CD4-positive, alpha-beta T cell treated with Interleukin-15 for 4 hours (primary cell): ENCODE data around the gene LNPEP.

Source experiments
- DNase-seq: peaks from one replicate; pipeline ENCODE4 v3.0.0-alpha.2; 2020; ENCODE audit warnings: low spot score

The LNPEP gene

DNA sequence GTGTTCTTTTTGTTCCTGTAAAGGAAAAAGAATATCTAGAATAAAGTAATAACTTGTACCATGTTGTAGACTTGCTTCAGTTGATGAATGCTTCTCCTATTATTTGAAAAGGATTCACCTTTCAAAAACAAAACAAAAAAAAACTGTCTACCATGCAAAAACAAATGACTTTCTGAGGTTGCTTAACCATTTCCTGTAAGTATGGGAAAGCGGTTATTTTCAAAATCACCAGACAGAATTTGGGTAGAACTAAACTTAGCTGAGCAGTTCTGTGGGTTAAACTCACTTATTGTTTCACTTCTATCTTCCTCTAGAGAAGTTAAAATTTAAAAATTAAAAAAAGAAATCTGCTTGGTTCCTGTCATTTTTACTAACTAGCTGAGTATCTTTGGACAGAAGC is 25.2 kb downstream of the LNPEP start:
- DNase-seq = peak; percentile 68

DNA sequence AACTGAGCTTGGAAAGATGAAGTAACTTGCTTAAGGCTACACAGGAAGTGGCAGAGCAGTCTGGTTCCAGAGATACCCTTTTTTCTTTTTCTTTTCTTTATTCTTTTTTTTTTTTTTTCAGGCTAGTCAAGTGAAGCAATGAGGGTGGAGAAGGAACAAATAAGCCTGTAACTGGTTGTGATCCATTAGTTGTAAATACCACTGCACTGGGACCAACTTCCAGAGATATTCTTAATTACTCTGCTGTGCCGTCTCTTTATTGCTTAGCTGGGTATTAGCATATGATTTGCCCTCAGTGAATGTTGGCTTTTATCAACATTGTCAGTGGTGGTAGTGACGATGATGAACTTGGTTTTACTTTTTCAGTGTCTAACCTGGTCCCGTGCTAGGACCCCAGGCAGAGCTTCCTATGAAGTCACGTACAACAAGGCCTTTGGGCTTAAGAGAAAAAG is 26.7 kb downstream of the LNPEP start:
- no peak for DNase-seq

DNA sequence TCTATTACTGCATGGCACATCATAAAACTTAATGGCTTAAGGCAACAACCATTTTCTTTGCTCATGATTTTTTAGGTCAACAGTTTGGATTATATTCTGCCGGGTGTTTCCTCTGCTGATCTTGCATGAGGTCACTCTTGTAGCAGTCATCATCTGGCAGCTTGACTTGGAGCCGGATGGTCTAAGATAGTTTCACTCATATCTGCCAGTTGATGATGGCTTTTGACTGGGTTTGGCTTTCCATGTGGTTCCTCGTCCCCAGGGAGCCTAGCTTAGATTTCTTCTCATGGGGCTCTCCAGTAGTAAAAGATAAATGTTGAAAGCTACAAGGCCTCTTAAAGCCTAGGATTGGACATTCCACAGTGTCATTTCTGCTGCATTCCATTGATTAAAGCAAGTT is 27.4 kb downstream of the LNPEP start:
- peak; percentile 40 for DNase-seq

DNA sequence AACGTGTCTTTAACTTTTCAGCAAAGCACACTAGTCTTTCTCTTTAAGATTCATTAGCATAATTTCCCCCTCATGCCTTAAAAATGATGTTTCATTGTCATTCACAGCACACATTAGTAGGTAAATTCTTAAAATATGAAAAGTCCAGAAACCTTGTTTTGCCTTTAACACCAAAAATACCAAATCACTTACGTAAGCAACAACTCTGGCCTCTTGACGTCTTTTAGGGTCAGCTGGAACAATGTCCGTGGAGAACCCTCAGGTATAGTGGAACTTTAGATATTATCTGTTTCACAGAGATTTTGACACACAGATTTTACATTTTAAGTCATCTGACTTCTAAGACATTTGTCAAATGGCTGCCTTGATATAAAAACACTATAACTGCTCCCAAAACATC is 30.9 kb downstream of the LNPEP start:
- DNase-seq = no peak

DNA sequence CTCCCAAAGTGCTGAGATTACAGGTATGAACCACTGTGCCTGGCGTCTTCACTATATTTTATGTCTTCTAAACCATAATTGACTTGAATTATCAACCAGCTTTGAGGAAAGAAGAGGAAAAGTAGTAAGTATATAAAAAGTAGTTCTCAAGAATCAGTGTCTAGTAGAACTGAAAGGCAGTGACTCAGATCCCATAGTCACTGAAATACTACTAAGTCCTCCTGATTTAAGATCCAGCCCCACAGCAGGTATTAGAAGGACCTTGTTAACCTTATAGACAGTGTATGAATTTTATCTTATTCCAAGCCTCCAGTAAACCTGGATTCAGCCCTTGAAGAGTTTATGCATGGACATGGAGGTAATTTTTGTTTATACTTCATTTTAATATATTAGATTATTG is 31.5 kb downstream of the LNPEP start:
- no peak for DNase-seq

DNA sequence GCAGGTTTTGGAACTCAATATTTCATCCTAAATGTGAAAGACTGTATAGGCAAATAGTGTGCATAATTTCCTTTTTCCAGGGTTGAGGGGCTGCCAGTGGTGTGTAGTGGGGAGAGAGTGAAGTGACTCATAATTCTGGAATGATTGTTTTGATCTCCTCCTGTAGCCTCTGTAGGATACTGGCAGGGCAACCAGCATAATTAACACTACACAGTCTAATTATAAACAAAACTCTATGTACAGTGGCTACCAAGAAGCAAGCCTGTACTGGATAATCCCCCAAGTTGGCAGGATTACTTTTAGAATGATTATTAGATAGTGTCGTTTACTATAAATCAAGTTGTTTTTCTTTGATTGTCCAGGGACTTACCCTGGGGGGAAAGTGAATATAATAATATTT is 32.2 kb downstream of the LNPEP start:
- no peak for DNase-seq

DNA sequence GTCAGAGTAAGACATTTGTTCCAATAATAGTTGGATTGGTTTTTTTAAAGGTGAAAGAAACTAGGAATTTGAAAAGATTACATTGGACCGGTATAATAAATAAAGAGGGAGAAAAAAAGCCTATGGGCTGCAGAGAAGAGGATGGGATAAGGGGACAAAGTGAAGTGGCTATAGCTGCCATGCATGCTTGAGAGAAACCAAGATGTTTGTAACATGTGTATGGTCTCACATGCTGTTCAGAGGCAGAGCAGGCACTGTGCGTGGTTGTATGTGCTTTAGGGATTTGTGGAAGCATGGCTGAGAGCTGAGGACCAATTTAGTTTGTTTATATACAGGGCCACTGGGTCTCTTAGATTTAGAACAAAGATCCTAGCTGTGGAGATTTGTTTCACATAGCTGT is 32.7 kb downstream of the LNPEP start:
- DNase-seq = no peak

DNA sequence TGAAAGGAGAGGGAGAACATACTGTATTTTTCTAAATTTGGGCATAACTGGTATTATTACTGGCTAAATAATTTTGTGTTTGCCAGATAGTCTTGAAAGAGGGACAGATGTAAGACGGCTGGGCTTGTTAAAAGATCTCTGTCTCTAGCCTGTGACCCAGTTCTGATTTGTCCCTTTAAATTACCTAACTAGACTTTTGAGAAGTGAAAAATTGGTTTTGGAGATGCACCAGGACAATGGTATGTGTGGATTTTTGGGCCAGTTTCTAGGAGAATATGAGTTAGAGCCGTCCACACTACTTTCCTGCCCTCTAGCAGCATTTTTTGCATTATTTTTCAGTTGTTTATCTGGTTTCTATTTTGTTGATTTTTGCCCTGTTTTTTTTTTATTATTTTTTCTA is 33.5 kb downstream of the LNPEP start:
- no peak for DNase-seq

DNA sequence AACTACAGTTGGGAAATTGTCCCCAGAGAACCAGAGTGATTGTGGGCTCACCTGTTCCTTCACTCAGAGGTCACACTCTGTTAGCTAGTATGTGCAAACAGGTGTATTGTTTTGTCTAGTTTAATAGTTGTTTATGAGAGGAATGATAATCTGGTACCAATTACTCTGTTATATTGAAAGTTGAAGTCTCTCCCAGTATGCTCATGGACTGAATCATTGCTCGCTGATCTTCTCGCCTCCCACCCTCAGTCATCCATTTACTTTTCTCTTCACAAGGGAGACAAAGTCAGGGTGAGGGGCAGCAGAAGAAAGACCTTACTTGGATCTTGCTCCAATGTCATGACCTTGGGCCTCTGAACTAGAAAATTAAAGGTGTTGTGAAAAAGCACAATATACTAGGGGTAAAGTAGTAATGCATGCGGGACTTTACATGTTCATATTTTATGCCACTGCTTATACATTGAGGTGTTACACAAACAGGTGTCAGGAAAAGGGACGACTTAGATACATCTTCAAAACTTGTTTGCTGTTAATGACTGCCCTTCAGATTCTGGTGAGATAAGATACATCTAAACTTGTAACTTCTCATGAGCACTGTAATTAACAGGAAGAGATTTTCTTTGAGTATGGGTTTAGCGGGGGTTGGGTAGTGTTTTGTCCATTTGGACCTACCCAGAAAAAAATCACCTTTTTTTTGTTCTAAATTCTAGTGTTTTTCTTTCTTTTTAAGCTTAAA is 36.9 kb downstream of the LNPEP start:
- no peak for DNase-seq

DNA sequence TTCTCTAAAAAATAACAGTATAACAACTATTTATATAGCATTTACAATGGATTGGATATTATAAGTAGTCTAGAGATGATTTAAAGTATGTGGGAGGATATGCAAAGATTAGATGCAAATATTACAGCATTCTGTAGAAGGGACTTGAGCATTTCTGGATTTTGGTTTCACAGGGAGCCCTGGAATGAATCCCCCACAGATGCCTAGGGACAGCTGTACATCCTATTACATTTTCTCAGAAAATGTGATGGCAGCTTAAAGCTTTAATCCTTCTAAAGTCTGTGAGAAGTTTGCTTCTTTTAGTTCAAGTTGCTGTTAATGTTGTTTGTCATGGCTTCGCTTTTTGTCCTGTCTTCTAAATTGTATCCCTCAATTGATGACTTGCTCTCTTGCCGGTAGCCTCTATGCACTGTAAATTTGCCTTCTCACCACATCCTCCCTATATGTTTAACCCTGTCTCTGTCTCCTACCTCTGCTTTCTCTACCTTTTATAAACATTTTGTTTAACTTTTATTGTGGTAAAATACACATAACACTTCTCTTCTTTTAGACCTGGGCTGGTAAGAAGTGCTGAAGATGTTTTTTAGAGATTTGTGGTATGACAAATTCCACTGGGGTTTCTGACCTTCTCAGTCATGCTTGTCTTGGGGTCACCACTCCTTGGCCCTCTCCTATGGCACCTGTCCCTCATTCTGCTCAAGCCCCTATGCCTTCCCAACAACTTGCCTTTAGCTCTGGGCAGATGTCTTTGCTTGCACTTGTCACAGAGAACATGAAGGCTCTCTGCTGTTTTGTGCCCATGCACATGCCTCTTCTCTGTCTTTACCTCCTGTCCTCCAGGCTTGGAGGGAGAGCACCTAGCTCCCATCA is 37.9 kb downstream of the LNPEP start:
- no peak for DNase-seq

DNA sequence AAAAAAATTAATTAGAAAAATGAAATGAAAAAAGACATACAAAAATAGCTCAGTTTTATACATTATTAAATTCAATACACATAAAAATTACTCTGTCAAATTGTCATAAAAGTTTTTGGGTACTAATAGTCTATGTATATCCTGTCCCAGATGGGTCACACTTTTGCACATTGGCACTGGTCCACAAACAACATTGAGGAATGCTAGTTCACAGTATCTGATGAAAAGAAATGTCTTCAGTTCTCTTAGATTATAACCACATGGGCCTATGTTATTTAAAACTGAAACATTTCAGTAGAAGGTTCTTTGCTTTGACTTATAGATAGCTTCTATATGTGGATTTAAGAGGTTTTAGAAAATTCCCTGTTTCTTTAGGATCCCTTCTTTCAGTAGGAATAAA is 39.8 kb downstream of the LNPEP start:
- DNase-seq = no peak

DNA sequence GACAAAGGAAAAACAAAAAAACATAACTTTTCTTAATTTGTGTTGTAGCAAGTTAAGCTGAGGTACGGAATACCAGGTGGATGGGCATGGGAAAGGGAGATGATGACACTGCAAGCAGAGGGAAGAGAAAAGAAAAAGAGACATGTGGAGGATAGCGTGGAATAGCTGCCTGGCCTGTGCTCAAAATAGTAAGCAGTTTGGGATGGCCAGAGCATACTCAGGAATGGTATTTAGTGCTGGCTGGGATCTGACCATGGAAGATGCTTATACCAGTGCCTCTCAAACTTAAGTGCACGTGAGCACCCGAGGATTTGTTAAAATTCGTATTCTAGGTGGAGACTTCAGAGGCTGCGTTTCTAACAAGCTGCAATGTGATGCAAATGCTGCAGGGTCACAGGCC is 41.3 kb downstream of the LNPEP start:
- DNase-seq = no peak

DNA sequence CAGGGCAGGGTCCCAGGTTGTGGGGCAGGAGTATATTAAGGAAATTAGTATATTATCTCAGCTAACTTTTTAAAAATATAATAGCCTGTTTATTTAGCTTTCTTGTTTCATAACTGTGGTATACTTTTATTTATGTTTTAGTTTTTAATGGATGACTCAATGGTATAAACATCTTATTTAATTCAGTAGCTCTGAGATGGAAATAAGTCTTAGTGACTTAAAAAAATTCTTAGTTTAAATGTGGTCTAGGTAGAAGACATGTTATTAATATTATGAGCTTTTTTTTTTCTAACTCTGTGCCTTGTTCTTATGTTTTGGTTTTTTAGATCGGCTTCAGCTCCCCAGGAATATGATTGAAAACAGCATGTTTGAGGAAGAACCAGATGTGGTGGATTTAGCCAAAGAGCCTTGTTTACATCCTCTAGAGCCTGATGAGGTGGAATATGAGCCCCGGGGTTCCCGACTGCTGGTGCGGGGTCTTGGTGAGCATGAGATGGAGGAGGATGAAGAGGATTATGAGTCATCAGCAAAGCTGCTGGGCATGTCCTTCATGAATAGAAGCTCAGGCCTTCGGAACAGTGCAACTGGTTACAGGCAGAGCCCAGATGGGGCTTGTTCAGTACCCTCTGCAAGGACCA is 43.1 kb downstream of the LNPEP start:
- DNase-seq = no peak

DNA sequence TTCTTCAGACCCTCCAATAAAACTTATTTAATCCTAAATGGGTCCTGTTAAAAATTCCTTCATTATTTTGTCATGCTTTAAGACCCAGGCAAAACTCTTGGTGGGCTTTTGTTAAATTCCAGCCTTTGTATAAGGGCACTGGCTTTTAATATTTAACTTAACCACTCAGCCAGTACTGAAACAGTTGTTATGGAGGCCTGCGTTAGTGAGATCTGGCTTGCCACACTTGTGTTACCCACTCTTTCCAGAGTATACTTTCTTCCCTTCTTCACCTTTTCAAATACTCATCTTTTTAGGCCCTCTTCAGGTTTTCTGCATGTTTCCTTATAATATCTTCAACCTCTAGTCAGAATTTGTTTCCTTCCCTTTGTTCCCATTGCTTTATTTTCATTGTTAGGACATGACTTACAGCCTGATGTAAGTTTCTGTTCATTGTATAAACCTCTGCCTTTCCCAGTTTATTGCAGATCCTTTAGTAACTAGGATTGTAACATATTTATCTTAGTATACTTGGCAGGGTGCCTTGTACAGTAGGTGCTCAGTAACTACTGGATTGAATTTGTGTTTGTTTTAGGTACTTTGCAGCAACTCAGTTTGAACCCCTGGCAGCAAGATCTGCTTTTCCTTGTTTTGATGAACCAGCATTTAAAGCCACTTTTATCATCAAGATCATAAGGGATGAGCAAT is 48.8 kb downstream of the LNPEP start:
- no peak for DNase-seq

DNA sequence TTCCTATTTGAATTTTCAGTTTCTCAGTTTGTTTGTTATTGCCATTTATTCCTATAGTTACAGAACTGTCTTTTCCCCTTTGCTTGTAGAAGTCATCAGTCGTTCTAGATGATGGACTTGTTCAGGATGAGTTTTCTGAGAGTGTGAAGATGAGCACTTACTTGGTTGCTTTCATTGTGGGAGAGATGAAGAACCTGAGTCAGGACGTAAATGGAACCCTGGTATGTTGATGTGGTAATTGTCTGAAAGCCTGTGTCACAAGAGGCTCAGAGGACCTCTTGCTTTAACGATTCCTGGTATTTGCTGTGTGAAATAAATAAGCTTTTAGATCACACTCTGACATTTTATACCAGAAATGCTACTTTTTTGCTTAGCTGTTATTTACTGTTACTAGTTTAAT is 50.6 kb downstream of the LNPEP start:
- DNase-seq = no peak

DNA sequence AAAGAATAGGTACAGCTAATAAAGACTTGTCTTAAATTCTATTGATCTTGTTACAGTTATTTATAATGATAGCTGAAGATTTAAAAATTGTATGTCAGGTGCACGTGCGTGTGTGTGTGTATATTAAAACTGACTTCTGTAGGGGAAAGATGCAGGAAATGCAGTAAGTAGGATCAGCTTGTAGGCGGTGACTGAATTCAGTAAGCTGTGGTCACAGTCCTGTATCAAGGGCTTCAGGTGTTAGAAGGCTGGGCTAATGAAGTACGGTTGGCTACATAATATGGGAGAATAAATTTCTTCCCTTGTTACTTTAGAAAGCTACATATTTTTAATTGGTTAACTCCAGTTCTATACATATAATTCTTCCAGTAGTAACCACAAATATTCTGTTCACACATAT is 54.2 kb downstream of the LNPEP start:
- no peak for DNase-seq

DNA sequence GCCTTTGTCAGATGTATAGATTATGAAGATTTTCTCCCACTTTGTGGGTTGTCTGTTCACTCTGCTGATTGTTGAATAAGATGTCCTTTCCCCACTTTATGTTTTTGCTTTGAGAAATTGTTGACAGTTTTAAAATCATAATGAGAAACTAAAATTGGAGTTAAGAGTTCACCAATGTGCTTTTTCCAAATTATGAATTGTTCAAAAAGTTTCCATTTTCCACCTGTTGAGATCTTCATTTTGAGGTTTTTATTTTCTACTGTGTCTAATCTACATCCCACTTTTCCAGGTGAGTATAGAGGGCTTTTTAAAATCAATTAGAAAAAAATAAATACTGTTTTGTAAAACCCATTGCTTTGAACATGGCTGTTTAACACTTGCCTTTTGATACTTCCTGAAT is 55.8 kb downstream of the LNPEP start:
- DNase-seq = no peak

DNA sequence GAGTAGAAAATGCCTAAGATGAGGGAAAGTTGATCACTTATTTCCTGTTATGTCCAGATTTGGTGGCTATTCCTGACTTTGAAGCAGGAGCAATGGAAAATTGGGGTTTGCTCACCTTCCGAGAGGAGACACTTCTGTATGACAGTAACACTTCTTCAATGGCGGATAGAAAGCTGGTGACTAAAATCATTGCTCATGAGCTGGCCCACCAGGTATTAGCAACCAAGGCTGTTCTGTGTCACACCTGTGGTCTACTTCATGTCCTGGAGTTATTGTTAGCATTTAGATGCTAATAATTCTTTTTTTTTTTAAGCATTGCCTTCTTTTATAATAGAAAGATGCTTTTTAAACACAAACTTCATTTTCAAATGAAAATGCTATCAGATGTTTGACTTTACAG is 57.9 kb downstream of the LNPEP start:
- DNase-seq = no peak

DNA sequence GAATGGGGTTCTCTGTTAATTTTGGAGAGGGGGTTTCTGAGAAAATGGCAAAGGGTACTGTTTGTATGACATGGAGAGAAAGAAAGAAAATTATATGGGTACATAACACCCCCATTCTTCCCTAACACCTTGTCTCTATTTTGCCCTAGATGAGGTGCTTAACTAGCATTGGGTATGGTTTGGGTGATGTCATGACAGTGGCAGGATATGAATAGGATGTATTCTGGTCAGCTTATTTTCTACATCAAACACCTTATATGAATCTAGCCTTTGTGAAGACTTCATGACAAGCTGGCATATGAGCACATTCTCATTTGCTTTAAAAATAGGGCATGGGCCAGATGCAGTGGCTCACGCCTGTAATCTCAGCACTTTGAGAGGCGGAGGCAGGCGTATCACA is 58.6 kb downstream of the LNPEP start:
- DNase-seq = no peak

DNA sequence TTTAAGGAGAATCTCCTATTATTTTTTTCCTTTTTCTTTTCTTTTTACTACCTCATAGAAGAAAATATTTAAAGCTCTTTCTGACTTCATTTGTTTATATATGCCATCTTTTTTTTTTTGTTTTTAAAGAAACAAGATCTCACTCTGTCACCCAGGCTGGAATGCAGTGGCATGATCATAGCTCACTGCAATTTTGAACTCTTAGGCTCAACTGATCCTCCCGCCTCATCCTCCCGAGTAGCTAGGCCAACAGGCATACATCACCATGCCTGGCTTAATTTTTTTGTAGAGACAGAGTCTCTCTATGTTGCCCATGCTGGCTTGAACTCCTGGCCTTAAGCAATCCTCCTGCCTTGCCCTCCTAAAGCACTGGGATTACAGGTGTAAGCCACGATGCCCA is 59.5 kb downstream of the LNPEP start:
- DNase-seq = no peak

DNA sequence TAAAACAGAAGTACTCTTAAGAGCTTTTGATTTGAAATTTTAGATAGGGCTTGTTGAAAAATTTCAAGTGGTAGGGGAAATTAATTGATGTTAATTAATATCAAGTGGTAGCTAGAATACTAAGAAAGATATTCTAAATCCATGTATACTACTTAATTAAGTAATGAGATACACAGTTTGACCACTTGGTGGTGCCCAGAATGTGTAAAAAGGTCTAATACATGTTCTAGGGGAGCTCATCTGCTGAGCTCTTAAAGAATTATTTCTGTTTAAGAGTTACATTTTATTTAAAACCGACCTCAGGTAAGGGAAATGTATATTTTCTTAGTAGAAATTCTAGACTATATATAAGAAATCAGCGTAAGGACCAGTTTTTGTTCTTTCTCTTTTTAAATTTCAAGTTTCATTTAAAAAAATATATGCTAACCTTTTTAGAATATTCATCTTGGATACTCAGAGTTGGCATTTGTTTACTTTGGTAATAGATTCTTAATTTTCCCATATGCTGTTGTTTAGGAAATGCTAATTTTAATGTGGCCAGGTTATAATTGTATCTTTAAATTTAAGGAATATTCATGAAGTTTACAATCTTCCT is 61.5 kb downstream of the LNPEP start:
- peak; percentile 51 for DNase-seq

DNA sequence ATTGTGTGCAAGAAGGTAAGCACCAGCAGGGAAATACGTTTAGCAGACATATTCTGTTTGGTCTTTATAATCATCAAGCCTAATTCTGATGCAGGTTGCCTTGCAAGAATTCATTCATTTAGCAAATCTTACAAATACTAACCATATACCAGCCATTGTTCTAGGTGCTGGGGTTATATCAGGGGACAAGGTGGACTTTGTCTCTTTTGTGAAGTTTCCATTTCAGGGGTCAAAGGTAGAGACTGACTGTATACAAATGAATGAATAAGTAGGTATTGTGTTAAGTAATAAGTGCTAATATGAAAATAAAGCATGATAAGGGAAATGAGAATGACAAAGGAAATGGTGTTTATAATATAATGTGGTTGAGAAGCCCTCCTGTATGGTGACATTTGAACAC is 64.0 kb downstream of the LNPEP start:
- no peak for DNase-seq
